WTC11 (cell line): Measurements from ENCODE around the gene SIGLEC10. TPM values are rescaled to one million over a fixed set of nuclear protein-coding genes. Genes with fewer than 3 reads are reported as not detected.

ENCODE experiments used
- ATAC-seq: fragments of 200-7000 bp; cut with Tn5 transposase; 2 replicates; pipeline ENCODE4 v1.10.0; 2021; ENCODE audit warnings: mild to moderate bottlenecking, moderate library complexity
- CTCF ChIA-PET: fragments of 300-600 bp; sonication (Branson Sonifier 250); formaldehyde crosslinking; loops from one replicate; lab custom pipeline; 2021; ENCODE audit warnings: antibody characterized with exemption; lab: Charles Lee
- POLR2A ChIA-PET: fragments of 350-600 bp; sonication (Branson Sonifier 250); formaldehyde crosslinking; loops from one replicate; lab custom pipeline; 2021; ENCODE audit warnings: antibody characterized with exemption; lab: Charles Lee
- DNase-seq: peaks from one replicate; pipeline ENCODE4 v3.0.0; 2021; ENCODE audit warnings: low spot score
- H3K27ac Mint-ChIP-seq: 2 replicates; pipeline ENCODE4 v1.8.0; 2021; ENCODE audit warnings: mixed read lengths
- H3K27me3 Mint-ChIP-seq: 2 replicates; pipeline ENCODE4 v1.8.0; 2021; ENCODE audit warnings: low read depth, mild to moderate bottlenecking, moderate library complexity, mixed read lengths
- H3K36me3 Mint-ChIP-seq: 2 replicates; pipeline ENCODE4 v1.8.0; 2021; ENCODE audit warnings: mixed read lengths
- H3K4me1 Mint-ChIP-seq: 2 replicates; pipeline ENCODE4 v1.8.0; 2022; ENCODE audit warnings: mixed read lengths
- H3K4me3 Mint-ChIP-seq: 2 replicates; pipeline ENCODE4 v1.8.0; 2021; ENCODE audit warnings: mild to moderate bottlenecking, moderate library complexity, mixed read lengths
- H3K9me3 Mint-ChIP-seq: 2 replicates; pipeline ENCODE4 v1.8.0; 2021; ENCODE audit warnings: mixed read lengths
- ARID4B ChIP-seq: sonication (generic); formaldehyde crosslinking; IDR thresholded peaks from 2 replicates; pipeline ENCODE4 v1.8.0; 2023; ENCODE audit warnings: missing genetic modification reagents, mild to moderate bottlenecking, borderline replicate concordance
- CREM ChIP-seq: sonication (generic); formaldehyde crosslinking; IDR thresholded peaks from 2 replicates; pipeline ENCODE4 v1.8.1; 2022; ENCODE audit warnings: mild to moderate bottlenecking, missing genetic modification reagents, moderate library complexity
- ELF4 ChIP-seq: sonication (generic); formaldehyde crosslinking; IDR thresholded peaks from 2 replicates; pipeline ENCODE4 v1.8.1; 2022; ENCODE audit warnings: low read depth, mild to moderate bottlenecking, moderate library complexity, missing genetic modification reagents
- ERG ChIP-seq: fragments of 250-450 bp; sonication (Bioruptor Pico); IDR thresholded peaks from 2 replicates; pipeline ENCODE4 v1.8.0; 2021; ENCODE audit warnings: mild to moderate bottlenecking
- FOXP4 ChIP-seq: sonication (generic); formaldehyde crosslinking; IDR thresholded peaks from 2 replicates; pipeline ENCODE4 v1.8.0; 2022; ENCODE audit warnings: mild to moderate bottlenecking, missing genetic modification reagents
- HMGXB4 ChIP-seq: sonication (generic); formaldehyde crosslinking; IDR thresholded peaks from 2 replicates; pipeline ENCODE4 v1.8.1; 2023; ENCODE audit warnings: mild to moderate bottlenecking, moderate library complexity, missing genetic modification reagents
- NR1H2 ChIP-seq: sonication (generic); formaldehyde crosslinking; IDR thresholded peaks from 2 replicates; pipeline ENCODE4 v1.9.0; 2021; ENCODE audit warnings: mild to moderate bottlenecking, moderate library complexity, missing genetic modification reagents
- SMAD3 ChIP-seq: sonication (generic); formaldehyde crosslinking; IDR thresholded peaks from 2 replicates; pipeline ENCODE4 v1.8.0; 2022; ENCODE audit warnings: missing genetic modification reagents, mild to moderate bottlenecking, borderline replicate concordance
- SP1 ChIP-seq: sonication (generic); formaldehyde crosslinking; conservative IDR thresholded peaks from 2 replicates; pipeline ENCODE4 v1.8.1; 2022; ENCODE audit warnings: missing genetic modification reagents
- TEAD1 ChIP-seq: sonication (generic); formaldehyde crosslinking; IDR thresholded peaks from 2 replicates; pipeline ENCODE4 v1.8.0; 2022; ENCODE audit warnings: mild to moderate bottlenecking, missing genetic modification reagents
- ZNF281 ChIP-seq: sonication (generic); formaldehyde crosslinking; IDR thresholded peaks from 2 replicates; pipeline ENCODE4 v1.8.0; 2023; ENCODE audit warnings: mild to moderate bottlenecking, missing genetic modification reagents
- ZNF317 ChIP-seq: sonication (generic); formaldehyde crosslinking; IDR thresholded peaks from 2 replicates; pipeline ENCODE4 v1.8.1; 2023; ENCODE audit warnings: low read depth, mild to moderate bottlenecking, moderate library complexity, missing genetic modification reagents, borderline replicate concordance
- total RNA-seq: library from RNA; stranded (reverse); gene quantifications from 3 replicates; pipeline ENCODE4 v1.2.3, GENCODE V29; 2021

The SIGLEC10 gene
- total RNA-seq, 1 experiment from 2014 or later, result not detected

- TF ChIP-seq ZNF281 (CRISPR knock-in tag), result no peak
- no peak for TF ChIP-seq SMAD3 (CRISPR knock-in tag)
- TF ChIP-seq SP1 (CRISPR knock-in tag), result no peak
- TF ChIP-seq TEAD1 (CRISPR knock-in tag), result no peak
- TF ChIP-seq FOXP4 (CRISPR knock-in tag), result no peak
- TF ChIP-seq CREM (CRISPR knock-in tag), result no peak
- no peak for TF ChIP-seq NR1H2 (CRISPR knock-in tag)
Measured at GRCh38 chr19:51434456-51434855, 17.0 kb upstream of the SIGLEC10 start (continued).

GRCh38 chr19:51433043-51433442, 15.6 kb upstream of the SIGLEC10 start:
- ChIA-PET CTCF (interaction anchor here (0.9 to 2.6 kb wide), 2 partner anchors 11 to 222 kb away, joined by 4 to 19 read pairs; no protein-coding TSS in a partner anchor), POLR2A (interaction anchor here (0.7 kb wide), 1 partner anchor 80 kb away, joined by 6 read pairs; no protein-coding TSS in a partner anchor)
- Mint-ChIP-seq H3K27ac (no peak overlapping the region), H3K36me3 (no peaks in the 10 kb centered on the region), H3K4me3 (no peak overlapping the region), H3K4me1 (no peaks in the 10 kb centered on the region), H3K9me3 (0 out of 2 replicates have a peak, but pooled peaks cover 3% of the 10 kb centered on the region), H3K27me3 (peaks cover 50% of the 10 kb centered on the region)
- TF ChIP-seq HMGXB4 (CRISPR knock-in tag) (no peak), ERG (CRISPR knock-in tag) (no peak), ELF4 (no peak), ARID4B (CRISPR knock-in tag) (no peak), ZNF317 (CRISPR knock-in tag) (no peak)
- no peak for ATAC-seq
- no peak for DNase-seq
